HG02870 (cell line): ENCODE data around the gene SCNM1.
"Not testable (repeated sequence)": the region's sequence is repeated elsewhere in the genome, so short reads cannot be mapped to it uniquely, and the experiment has no call there.

Source experiments
- ATAC-seq: cut with Tn5 transposase; IDR thresholded peaks from one replicate; pipeline ENCODE4 v1.9.1; 2021; ENCODE audit warnings: mild to moderate bottlenecking, moderate library complexity; ENCODE audit not compliant: unreplicated experiment

SCNM1 gene

DNA sequence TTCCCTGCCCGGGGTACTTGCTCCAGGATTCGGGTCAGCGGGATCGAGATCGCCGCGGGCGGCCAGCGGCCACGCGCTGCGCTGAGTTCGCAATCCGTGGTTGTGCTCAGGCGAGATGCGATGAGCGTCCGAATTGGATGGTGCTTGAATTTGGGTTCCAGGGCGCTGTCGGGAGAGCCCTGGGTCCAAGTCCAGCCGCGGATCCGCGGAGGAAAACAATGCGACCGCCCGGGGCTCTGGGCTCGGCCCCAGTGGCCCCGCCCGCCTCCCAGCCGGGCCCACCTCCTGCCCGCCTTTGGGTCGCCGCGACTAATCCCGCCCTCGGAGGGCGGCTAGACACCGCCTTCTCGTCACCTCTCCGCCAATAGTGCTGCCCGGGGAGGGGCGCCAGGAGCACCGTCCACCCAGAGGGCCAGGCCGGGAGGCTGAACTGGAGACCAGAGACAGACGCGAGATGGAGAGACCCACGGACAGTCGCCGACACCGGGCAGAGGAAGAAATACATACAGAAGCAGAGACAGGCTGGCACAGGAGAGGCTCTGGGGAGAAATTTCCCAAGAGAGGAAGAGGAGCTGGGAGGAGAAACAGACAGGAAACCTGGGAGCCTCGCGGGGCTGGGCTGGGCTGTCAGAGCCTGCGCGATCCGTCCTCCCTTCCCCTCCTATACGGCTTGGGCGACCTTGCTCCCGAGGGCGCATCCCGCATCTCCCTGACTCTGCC is 19.4 kb upstream of the SCNM1 start, which contains the start of gene SEMA6C:
Gene SEMA6C, minus strand, starts transcription at position 220 of the 720 bp plus-strand sequence. CDS start 4,010 bp downstream, outside the sequence.
- ATAC-seq, result peak; percentile 98

DNA sequence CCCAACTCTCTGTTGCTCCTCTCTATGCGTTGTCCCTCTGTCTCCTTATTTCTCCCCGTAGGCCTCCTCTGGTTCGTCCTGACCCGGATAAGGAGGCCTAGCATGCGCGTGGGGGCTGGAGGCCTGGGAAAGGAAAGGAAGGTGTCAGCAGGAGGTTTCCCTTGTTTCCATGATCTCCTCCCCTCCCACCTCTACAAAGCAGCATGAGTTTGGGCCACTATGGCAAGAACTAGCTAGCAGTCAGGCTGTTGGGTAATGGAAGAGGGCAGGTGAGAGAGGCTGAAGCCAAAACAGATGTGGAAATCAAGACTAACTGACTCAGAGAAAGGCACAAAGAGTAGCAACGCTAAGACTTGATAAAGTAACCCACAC is 18.8 kb upstream of the SCNM1 start:
- no peak for ATAC-seq

DNA sequence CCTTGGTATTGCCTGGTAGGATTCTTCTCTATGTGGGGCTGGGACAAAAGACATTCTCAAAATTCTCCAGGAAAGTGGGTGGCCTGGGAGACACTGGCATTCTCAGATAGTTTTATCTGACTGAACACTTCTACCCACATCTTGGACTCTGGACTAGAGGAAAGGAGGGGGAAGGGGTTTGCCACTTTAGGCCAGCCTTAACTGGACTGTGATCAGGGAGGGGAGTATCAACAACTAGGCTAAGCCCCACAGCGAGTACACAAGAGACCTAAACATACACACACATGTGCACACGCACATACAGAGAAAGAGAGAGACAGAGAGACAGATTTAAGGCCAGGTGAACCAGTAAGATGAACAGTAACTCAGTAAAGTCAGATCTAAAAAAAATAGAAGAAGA is 18.3 kb upstream of the SCNM1 start:
- ATAC-seq, result no peak

DNA sequence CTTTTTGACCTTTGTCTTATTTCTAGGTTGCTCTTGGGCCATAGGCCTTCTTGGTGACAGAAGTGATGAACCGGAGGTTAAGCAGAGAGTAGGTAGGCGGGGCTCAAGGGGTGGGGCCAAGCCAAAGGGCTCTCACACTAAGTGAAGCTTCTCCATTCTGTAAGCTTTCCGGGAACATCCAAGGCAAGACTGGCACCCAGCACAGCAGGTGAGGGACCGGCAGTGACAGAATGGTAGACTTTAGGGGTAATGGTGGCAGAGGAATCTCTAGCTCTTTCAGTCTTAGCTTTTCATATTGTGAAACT is 9.5 kb upstream of the SCNM1 start, which contains the start of gene TNFAIP8L2:
Gene TNFAIP8L2, plus strand, starts transcription at position 135 of the 305 bp plus-strand sequence. CDS start 2,049 bp downstream, outside the sequence.
- peak; percentile 47 for ATAC-seq

DNA sequence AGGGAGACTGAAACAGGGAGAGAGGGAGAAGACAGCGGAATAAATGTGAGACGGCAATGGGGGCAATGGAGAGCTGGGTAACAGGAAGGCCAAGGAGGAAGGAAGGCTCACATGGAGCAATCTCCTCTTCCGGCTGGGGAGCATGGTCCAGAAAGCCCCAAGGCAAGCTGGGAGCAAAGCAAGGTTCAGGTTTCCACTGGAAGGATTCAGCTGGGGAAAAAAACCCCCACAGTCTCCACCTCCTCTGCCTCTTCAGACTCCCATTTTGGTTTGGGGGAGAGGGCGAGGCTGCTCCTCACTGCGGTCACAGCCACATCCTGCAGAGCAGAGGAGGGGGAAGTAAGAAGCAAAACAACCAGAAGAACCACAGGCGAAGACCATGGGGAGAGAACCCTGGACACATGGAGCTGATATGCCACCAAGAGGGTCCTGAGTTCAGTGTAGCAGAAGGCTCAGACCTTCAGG is 8.8 kb upstream of the SCNM1 start:
- ATAC-seq, result no peak

DNA sequence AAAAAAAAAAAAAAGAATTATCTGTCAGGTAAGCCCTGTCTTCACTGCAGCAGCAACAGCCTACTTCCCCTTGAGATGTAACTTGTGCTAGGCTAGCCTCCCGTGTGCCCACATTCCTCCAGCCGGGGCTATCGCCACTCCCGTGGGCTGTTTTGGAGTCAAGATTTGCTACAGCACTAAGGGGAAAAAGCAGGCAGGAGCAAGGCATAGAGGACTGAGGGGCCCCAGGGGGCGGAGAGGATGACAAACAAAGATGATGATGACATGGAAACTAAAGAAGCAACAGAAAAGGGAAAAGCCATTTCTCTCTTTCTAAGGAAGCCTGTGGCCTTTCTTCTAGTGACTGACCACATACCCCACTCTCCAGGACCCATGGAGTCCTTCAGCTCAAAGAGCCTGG is 7.6 kb upstream of the SCNM1 start:
- no peak for ATAC-seq

DNA sequence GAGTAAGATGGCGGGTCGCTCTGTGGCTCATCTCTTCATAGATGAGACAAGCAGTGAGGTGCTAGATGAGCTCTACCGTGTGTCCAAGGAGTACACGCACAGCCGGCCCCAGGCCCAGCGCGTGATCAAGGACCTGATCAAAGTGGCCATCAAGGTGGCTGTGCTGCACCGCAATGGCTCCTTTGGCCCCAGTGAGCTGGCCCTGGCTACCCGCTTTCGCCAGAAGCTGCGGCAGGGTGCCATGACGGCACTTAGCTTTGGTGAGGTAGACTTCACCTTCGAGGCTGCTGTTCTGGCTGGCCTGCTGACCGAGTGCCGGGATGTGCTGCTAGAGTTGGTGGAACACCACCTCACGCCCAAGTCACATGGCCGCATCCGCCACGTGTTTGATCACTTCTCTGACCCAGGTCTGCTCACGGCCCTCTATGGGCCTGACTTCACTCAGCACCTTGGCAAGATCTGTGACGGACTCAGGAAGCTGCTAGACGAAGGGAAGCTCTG is 7.1 kb upstream of the SCNM1 start:
- ATAC-seq, result no peak

DNA sequence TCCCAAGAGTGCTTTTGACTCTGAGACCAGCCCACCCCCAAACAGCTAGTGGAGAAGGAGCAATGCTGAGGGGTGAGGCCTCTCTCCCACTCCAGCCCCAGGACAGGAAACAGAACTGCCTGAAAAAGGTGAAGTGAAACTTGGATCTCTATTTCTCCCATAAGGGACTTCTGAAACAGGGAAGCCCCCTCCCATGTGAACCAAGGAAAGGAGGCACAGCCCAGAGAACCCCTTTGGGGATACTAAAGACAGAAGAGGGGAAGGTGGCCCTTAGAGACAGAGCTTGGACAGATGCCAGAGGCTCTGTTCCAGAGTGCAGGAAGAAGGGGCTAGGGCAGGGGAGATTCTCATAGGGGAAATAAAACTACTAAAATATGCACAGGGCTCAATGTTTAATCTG is 6.6 kb upstream of the SCNM1 start:
- ATAC-seq, result no peak

DNA sequence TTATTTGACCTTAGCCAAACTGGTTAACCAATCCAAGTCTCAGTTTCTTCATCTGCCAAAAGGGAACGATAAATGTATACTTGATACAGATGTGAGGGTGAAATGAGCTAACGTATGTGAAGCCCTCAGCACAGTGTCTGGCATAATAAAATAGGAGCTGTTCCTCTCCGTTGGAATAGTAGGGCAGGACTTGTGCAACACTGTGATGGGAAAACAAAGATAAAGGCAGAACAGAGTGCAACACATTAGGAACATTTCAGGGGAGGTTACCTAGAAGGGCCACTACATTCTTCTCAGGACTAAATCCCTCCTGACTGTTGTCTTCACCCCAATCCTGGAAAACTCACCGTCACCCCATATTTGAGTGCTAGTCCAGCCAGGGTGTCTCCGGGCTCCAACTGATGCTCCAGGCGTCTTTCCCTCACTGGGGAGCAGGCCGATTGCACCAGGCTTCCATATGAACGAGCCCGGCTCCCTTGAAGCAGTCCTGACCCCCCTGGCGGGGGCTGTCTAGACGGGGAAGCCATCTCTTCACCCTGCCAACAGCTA is 1.1 kb upstream of the SCNM1 start:
- no peak for ATAC-seq

DNA sequence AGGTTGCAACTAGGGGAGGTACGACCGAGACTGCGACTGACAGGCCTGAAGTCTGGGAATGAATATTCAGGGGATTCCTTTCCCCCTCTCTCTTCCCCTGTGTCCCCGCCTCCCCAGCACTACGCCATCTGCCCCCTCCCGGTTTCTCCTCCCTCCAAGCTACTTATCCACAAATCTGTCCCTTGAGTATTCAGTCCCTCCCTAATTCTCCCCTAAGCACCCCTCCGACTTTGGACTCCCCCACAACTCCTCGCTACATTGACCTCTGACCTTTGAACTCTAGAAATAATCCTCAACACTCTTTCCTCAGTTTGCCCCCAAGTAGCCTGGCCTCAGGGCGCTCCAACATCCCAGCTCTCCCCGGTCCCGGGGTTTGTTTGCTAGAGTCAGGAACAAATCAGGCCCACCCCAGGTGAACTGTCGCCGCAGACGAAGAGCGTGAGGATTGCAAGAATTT is 635 bp upstream of the SCNM1 start:
- ATAC-seq, result peak; percentile 13

DNA sequence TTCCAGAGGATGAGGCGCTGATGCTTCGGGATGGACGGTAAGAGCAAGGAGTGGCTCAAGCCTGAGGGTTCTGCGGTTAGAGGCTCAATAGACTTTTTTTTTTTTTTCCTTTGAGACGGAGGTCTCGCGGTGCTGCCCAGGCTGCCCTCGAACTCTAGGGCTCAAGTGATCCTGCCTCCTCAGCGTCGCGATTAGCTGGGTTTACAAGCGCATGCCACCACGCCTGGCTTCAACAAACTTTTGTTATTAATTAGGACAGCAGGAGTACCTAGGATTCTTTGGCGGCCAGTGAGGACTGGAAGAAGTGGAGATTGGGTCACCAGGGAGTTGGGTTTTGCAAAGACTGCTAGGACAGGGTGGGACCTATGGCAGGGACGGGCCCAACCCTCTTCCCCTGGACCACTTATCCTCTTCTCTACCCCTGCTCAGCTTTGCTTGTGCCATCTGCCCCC is 587 bp downstream of the SCNM1 start:
- ATAC-seq, result no peak

DNA sequence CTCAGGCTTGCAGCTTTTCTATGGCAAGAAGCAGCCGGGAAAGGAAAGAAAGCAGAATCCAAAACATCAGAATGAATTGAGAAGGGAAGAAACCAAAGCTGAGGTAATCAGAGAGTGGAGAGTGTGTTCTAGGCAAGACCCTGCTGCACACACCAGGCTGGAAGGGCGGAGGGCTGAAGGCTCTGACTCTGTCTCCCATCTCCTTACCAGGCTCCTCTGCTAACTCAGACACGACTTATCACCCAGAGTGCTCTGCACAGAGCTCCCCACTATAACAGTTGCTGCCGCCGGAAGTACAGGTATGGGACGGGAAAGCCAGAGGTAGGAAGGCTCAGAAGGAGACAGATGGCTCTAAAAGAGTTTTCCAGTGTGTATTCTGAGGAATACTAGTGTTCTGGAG is 1.2 kb downstream of the SCNM1 start:
- no peak for ATAC-seq

DNA sequence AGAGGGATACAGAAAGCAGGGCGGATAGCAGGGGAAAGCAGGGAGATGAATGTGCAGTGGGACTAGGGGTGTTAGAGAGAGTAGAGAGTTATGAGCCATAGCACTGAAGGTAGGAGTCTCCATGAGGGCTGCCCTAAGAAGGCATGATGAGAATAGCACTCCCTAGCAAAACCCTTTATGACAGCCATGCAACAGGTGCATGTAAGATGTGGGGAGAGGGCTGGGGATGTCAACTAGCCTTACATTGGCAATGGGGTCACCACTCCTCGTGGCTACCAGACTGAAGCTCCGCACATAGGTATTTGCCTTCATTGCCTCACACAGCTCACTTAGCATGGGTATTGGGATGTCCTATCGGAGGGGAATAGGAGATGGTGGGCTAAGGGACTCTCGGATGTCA is 5.2 kb downstream of the SCNM1 start:
- ATAC-seq, result no peak

DNA sequence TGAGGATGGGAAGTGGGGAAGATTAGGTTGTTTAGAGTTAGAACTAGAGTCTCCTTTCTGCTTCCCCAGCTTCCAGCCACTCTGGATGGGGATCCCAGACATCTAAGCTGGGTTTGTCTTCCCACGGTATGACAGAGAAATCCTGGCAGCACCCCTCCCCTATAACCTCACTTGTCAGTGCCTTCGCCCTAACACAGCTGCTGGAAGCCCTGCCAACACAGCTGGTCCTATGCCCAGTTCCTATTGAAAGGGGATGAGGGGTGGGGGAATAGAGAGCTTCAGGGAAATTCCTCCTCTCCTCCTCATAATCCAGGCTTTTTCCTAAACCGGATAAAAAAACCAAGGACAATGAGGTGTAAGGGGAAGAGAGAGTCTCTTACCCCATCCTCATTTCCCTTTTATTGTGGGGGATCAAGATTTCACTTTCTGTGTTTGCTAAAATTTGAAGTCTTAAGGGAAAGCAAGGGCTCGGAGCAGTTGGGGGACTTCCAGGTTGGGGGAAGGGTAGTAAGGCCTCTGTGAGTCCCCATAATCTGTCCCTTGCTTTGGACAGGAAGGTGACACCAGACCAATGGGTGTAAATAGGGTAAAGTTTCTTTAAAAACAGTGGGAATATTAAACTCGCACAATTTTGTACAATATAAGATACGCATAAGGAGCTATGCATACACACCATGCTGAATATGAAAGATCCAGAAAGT is 9.2 kb downstream of the SCNM1 start:
- ATAC-seq, result no peak

DNA sequence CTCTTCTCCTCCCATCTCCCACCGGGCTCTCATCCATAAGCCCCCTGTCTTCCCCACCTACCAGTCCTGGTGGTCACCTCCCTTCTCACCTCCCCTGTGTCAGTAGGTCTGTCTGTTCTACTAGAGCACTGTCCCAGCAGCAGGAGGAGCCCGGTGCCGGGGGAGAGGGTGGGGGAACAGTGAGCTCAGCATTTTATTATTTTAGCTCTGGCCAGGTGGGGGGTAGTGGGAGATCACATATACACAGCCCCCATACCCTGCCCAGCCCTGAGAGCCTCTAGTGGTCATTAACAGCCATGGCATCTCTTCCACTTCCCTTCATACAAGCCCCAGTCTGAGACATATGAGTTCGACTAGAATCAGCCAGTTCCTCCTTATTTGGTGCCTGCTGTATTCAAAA is 9.9 kb downstream of the SCNM1 start, which contains the start of gene TMOD4:
Gene TMOD4, minus strand, starts transcription at position 119 of the 400 bp plus-strand sequence. CDS start 1,106 bp downstream, outside the sequence.
- no peak for ATAC-seq

DNA sequence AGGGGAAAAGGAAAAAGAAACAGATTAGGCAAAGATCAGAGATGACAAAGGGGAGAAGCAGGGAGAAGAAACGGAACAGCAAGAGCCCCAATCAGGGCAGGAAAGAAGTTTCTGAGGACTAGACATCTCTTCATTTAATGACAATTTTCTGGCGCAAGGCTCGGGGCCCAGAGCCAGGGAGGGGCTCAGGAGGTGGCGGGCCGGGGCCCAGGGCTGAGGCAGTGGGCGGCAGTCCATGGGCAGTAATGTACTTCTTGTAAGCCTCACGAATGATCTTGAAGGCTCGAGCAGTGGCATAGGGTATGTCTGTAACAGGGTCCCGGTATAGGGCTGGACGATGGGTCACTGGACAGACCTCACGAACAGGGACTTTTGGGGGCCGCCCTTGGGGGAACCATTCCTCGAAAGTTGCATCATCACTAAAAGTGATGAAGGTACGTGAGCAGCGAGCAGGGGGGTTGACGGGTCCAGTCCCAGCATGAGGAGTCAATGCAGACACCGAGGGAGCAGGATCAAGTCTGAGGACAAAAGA is 10.6 kb downstream of the SCNM1 start:
- ATAC-seq, result no peak

DNA sequence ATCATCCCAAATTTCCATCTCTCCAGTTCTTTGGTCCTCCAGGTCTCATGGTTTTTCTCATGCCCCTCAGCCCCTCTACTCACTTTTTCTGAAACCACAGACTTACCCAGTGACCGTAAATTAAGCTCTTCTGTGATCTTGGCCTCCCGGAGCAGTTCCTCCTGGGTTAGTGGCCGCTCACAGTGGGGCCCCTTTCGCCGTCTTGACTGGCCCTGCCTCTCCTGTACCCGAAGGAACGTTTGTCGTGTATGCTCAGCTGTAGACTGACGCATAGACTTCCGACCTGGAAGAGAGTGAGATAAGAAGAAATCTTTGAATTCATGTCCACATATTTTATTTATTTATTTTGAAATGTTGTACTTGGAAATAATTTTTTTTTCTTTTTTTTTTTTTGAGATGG is 18.3 kb downstream of the SCNM1 start:
- ATAC-seq, result no peak

DNA sequence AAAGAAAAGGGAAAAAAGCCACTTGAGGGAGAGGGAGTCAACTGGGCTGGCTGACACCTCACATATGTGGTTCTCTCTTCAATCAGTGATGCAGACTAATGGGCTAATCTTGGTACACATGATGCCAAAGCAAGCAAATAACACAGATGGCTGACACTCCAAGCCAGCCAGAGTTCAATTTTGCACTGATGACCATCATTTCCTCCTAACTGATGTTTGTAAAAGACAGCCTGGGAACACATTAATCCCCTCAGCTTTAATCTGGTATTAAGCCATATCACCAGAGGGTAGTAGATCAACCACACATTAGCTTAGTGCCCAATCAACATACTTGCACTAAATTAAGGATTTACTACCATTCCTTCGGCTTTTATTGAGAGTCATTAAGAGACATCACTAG is 21.3 kb downstream of the SCNM1 start:
- no peak for ATAC-seq

DNA sequence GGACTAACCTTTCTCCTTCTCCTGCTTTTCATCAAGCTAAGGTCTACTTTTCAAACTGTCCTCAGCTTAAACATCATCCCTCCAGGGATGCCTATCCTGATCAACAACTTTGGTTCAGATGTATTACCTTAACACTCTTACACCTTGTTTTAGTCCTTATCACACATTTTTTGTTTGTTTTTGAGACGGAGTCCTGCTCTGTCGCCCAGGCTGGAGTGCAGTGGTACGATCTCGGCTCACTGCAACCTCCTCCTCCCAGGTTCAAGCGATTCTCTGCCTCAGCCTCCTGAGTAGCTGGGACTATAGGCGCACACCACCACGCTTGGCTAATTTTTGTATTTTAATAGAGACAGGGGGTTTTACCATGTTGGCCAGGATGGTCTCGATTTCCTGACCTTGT is 22.7 kb downstream of the SCNM1 start:
- not testable (repeated sequence) for ATAC-seq

DNA sequence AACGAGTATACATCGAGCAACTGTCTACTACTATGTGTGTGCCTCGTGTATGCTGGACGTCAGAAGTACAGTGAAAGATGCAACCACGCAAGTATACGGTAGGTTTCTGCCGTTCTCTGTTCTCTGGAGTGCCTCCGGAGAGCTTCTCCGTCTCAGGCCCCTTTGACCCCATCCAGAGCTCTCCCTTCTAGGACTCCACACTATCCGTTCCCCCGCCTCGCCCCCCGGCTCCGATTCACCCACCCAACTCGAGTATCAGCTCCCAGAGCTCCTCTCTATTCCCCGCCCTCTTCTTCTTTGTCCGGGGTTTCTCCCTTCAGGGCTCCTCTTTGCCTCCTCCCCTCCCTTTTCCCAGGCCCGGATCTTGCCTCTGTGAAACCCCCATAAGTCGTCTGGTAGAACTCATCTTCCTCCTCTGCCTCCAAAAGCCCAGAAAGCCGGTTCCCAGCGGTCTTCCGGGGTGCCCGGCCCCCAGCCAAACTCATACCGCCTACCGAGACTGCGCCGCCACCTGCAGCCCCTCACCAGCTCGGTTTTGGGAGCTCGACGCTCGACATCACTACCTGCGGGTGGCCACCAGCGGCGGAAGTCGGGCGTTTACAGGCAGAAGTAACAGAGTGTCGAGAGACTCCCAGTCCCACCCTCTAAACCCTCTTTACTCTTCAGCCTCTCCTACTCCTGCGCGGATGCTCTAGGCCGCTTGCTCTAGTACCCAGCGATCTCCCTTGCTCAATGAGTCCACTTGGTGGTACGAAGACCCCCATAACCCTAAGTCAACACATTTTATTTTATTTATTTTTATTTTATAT is 23.9 kb downstream of the SCNM1 start, which contains the start of gene VPS72:
Gene VPS72, minus strand, starts transcription at position 561 of the 809 bp plus-strand sequence. Its CDS starts 76 bp downstream, at position 485.
- ATAC-seq, result peak; percentile 84
